ENCODE data around the gene NBAS.

DNA sequence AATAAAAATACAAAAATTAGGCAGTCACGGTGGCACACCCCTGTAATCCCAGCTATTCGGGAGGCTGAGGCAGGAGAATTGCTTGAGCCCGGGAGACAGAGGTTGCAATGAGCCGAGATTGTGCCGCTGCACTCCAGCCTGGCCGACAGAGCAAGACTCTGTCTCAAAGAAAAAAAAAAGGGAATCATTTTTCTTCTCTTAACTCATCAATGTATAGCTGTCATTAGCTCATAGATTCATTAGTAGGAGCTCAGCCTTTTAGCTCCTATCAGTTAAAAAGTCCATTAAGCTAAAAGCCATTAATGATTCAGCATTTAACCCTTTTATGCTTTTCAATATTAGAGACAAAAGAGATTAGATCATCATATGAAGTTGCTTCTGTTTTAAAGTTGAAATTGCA, 5.8 kb upstream of the NBAS start:
- TF ChIP-seq GABPA (IDR thresholded peaks at IDR 0.05; ENCODE audit: low read depth) (no peak), JUND (IDR thresholded peaks at IDR 0.05; ENCODE audit: low read depth, low read length) (no peak), ZNF274 (IDR thresholded peaks at IDR 0.05; ENCODE audit: insufficient read depth, insufficient read length) (no peak), MXI1 (IDR thresholded peaks at IDR 0.05; ENCODE audit: low read depth, low read length) (no peak), JUNB (IDR thresholded peaks at IDR 0.05) (no peak), CHD1 (IDR thresholded peaks at IDR 0.05; ENCODE audit: low read depth, low read length) (no peak), RFX5 (IDR thresholded peaks at IDR 0.05; ENCODE audit: low read depth, low read length) (no peak), EP300 (IDR thresholded peaks at IDR 0.05; ENCODE audit: borderline replicate concordance in 1 of 2, control insufficient read depth in 1 of 2, low read depth in 2 of 2, low read length in 2 of 2) (no peak), CEBPB (IDR thresholded peaks at IDR 0.05; ENCODE audit: borderline replicate concordance in 1 of 2, low read depth in 2 of 2, low read length in 2 of 2) (no peak), ZBED1 (IDR thresholded peaks at IDR 0.05; ENCODE audit: borderline replicate concordance) (no peak), TCF12 (IDR thresholded peaks at IDR 0.05; ENCODE audit: low read depth, low read length) (no peak)
- TF ChIP-seq, protein P1, sequence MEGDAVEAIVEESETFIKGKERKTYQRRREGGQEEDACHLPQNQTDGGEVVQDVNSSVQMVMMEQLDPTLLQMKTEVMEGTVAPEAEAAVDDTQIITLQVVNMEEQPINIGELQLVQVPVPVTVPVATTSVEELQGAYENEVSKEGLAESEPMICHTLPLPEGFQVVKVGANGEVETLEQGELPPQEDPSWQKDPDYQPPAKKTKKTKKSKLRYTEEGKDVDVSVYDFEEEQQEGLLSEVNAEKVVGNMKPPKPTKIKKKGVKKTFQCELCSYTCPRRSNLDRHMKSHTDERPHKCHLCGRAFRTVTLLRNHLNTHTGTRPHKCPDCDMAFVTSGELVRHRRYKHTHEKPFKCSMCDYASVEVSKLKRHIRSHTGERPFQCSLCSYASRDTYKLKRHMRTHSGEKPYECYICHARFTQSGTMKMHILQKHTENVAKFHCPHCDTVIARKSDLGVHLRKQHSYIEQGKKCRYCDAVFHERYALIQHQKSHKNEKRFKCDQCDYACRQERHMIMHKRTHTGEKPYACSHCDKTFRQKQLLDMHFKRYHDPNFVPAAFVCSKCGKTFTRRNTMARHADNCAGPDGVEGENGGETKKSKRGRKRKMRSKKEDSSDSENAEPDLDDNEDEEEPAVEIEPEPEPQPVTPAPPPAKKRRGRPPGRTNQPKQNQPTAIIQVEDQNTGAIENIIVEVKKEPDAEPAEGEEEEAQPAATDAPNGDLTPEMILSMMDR (IDR thresholded peaks at IDR 0.05 in 2 of 3, conservative IDR thresholded peaks at IDR 0.05 in 1 of 3; ENCODE audit: control insufficient read depth in 2 of 3, extremely low read depth in 1 of 3, insufficient read depth in 1 of 3, low read depth in 3 of 3, low read length in 3 of 3) = no peak
- TF ChIP-seq, protein P2, sequence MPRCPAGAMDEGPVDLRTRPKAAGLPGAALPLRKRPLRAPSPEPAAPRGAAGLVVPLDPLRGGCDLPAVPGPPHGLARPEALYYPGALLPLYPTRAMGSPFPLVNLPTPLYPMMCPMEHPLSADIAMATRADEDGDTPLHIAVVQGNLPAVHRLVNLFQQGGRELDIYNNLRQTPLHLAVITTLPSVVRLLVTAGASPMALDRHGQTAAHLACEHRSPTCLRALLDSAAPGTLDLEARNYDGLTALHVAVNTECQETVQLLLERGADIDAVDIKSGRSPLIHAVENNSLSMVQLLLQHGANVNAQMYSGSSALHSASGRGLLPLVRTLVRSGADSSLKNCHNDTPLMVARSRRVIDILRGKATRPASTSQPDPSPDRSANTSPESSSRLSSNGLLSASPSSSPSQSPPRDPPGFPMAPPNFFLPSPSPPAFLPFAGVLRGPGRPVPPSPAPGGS (IDR thresholded peaks at IDR 0.05; ENCODE audit: borderline replicate concordance, insufficient read depth, low read depth, low read length, poor library complexity, severe bottlenecking) = no peak
- TF ChIP-seq, protein P3, sequence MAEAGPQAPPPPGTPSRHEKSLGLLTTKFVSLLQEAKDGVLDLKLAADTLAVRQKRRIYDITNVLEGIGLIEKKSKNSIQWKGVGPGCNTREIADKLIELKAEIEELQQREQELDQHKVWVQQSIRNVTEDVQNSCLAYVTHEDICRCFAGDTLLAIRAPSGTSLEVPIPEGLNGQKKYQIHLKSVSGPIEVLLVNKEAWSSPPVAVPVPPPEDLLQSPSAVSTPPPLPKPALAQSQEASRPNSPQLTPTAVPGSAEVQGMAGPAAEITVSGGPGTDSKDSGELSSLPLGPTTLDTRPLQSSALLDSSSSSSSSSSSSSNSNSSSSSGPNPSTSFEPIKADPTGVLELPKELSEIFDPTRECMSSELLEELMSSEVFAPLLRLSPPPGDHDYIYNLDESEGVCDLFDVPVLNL (IDR thresholded peaks at IDR 0.05; ENCODE audit: low read depth, low read length) = no peak

Data from GM12878 (cell line).